Adipose tissue (tissue), 3 donors: ENCODE data around the gene IFNGR1. TPM values are rescaled to one million over a fixed set of nuclear protein-coding genes. Genes with fewer than 3 reads are reported as not detected.

Experiments
- H3K27ac ChIP-seq: one replicate; pipeline ENCODE4 v1.5.1; 2013; ENCODE audit warnings: low read depth, low read length
- WGBS, 3 donors: extraction: QIAGEN DNeasy Blood & Tissue Kit; methylation state at CpG; one replicate each; pipeline ENCODE4 v1.1.7; 2013; 5-methylcytosine and 5-hydroxymethylcytosine counted together
- polyA plus RNA-seq, 3 donors: library from polyadenylated mRNA; stranded (reverse); fragments of 200-250 nt; gene quantifications; one replicate each; pipeline ENCODE4 v1.2.3, GENCODE V29; 2013
- donor health status: healthy with polysubstance abuse.
- donor health status: Bipolar disorder and iron deficiency.
- donor health status: healthy.

The IFNGR1 gene
- polyA plus RNA-seq, 3 donors: 34.5 to 130 (median 76.4) TPM

- WGBS, 3 donors: 79 to 87% (median 84%) methylated on average over 4 of the region's 4 CpGs
- no peak overlapping the region for H3K27ac ChIP-seq
Measured at GRCh38 chr6:137192821-137193220, 26.4 kb downstream of the IFNGR1 start.

GRCh38 chr6:137191670-137192069 lies 27.5 kb downstream of the IFNGR1 start:
- WGBS, 3 donors: 48 to 73% (median 49%) methylated on average over 1 of the region's 1 CpG
- no peak overlapping the region for H3K27ac ChIP-seq

- 75 to 80% (median 79%) methylated on average over 3 of the region's 3 CpGs for WGBS, 3 donors
- H3K27ac ChIP-seq: no peak overlapping the region
Measured at GRCh38 chr6:137191236-137191635, 27.9 kb downstream of the IFNGR1 start.

- 75 to 92% (median 87%) methylated on average over 5 of the region's 5 CpGs for WGBS, 3 donors
Measured at GRCh38 chr6:137190583-137191094, 28.5 kb downstream of the IFNGR1 start.

GRCh38 chr6:137188855-137189254 lies 30.3 kb downstream of the IFNGR1 start:
- H3K27ac ChIP-seq: no peak overlapping the region
- 84 to 92% (median 92%) methylated on average over 5 of the region's 5 CpGs for WGBS, 3 donors

More at GRCh38 chr6:137190583-137191094, 28.5 kb downstream of the IFNGR1 start:
- no peak overlapping the region for H3K27ac ChIP-seq

- H3K27ac ChIP-seq: no peak overlapping the region
- 73 to 91% (median 90%) methylated on average over 3 of the region's 3 CpGs for WGBS, 3 donors
Measured at GRCh38 chr6:137185290-137185689, 33.9 kb downstream of the IFNGR1 start.

GRCh38 chr6:137182654-137183073 lies 36.5 kb downstream of the IFNGR1 start:
- no peak overlapping the region for H3K27ac ChIP-seq

- H3K27ac ChIP-seq: no peak overlapping the region
- WGBS, 3 donors: 64 to 77% (median 74%) methylated on average over 3 of the region's 3 CpGs
Measured at GRCh38 chr6:137181891-137182653, 37.1 kb downstream of the IFNGR1 start.

GRCh38 chr6:137177611-137178010 lies 41.6 kb downstream of the IFNGR1 start:
- no peak overlapping the region for H3K27ac ChIP-seq
- WGBS, 3 donors: 90 to 97% (median 92%) methylated on average over 1 of the region's 1 CpG

GRCh38 chr6:137176729-137177128 lies 42.5 kb downstream of the IFNGR1 start:
- H3K27ac ChIP-seq: no peak overlapping the region
- 91 to 93% (median 93%) methylated on average over 5 of the region's 5 CpGs for WGBS, 3 donors

- WGBS, 3 donors: 78 to 95% (median 90%) methylated on average over 1 of the region's 1 CpG
- H3K27ac ChIP-seq: no peak overlapping the region
Measured at GRCh38 chr6:137175868-137176245, 43.3 kb downstream of the IFNGR1 start.

GRCh38 chr6:137175157-137175867 lies 43.9 kb downstream of the IFNGR1 start:
- WGBS, 3 donors: 47 to 63% (median 58%) methylated on average over 4 of the region's 4 CpGs
- no peak overlapping the region for H3K27ac ChIP-seq

GRCh38 chr6:137173501-137173900 lies 45.7 kb downstream of the IFNGR1 start, which contains the start of gene IL22RA2:
Gene IL22RA2, minus strand, starts transcription at chr6:137173644. Its CDS starts 11,895 bp downstream, at chr6:137161749.
- H3K27ac ChIP-seq: no peak within 1 kb of the TSS
- WGBS, 3 donors: 91 to 95% (median 94%) methylated on average over 4 of the region's 4 CpGs

- H3K27ac ChIP-seq: no peak overlapping the region
- WGBS, 3 donors: 96 to 98% (median 96%) methylated on average over 11 of the region's 11 CpGs
Measured at GRCh38 chr6:137172734-137173431, 46.3 kb downstream of the IFNGR1 start.

- 60 to 80% (median 68%) methylated on average over 13 of the region's 13 CpGs for WGBS, 3 donors
- H3K27ac ChIP-seq: no peak overlapping the region
Measured at GRCh38 chr6:137171824-137172733, 47.1 kb downstream of the IFNGR1 start.

GRCh38 chr6:137171053-137171374 lies 48.2 kb downstream of the IFNGR1 start:
- WGBS, 3 donors: 79 to 92% (median 88%) methylated on average over 1 of the region's 1 CpG
- no peak overlapping the region for H3K27ac ChIP-seq

- H3K27ac ChIP-seq: no peak overlapping the region
- WGBS, 3 donors: 82 to 87% (median 86%) methylated on average over 13 of the region's 13 CpGs
Measured at GRCh38 chr6:137170266-137171052, 48.7 kb downstream of the IFNGR1 start.
